ENCODE results near the gene TENM3. TPM values are rescaled to one million over a fixed set of nuclear protein-coding genes. Genes with fewer than 3 reads are reported as not detected.

Gene TENM3
- total and polyA plus RNA-seq, 2 donors (not counting 3 experiments of a cell fraction or from before 2014, with no cell fraction given): 3.2 to 6.2 TPM

GRCh38 chr4:182825786-182826185 lies 582.6 kb downstream of the TENM3 start:
- Histone ChIP-seq H3K9me1 (replicated peaks; ENCODE audit: control insufficient read depth, extremely low read depth, insufficient read depth, low read length) (no peaks in the 10 kb centered on the region), H3K4me2 (ENCODE audit: insufficient read depth, low read length) (no peak overlapping the region), H3K9ac (replicated peaks; ENCODE audit: extremely low read depth, insufficient read depth, low read length) (no peak overlapping the region), H3K79me2 (ENCODE audit: control insufficient read depth, insufficient read depth, low read length) (no peaks in the 10 kb centered on the region), H3K36me3 (ENCODE audit: control insufficient read depth in 2 of 2, extremely low read depth in 1 of 2, insufficient read depth in 2 of 2, low read length in 2 of 2) (no peaks in the 10 kb centered on the region), H3K9me3 (replicated peaks; ENCODE audit: control insufficient read depth, insufficient read depth, low read length) (no peaks in the 10 kb centered on the region), H3K27me3 (ENCODE audit: control insufficient read depth in 2 of 2, insufficient read depth in 2 of 2, low read length in 2 of 2) (no peaks in the 10 kb centered on the region), H3K27ac (ENCODE audit: insufficient read depth, low read depth, low read length) (no peak overlapping the region), H3K4me1 (ENCODE audit: control insufficient read depth, extremely low read depth, insufficient read depth, low read length) (no peaks in the 10 kb centered on the region), H3K4me3 (replicated peaks in 1 of 3; ENCODE audit: insufficient read depth in 1 of 3, low read depth in 1 of 3, low read length in 3 of 3) (no peak overlapping the region), H2AFZ (ENCODE audit: low read depth, low read length) (no peak overlapping the region), H4K20me1 (replicated peaks; ENCODE audit: control insufficient read depth, extremely low read depth, insufficient read depth, low read length) (no peaks in the 10 kb centered on the region)
- POLR2A ChIA-PET: no interaction called here
- dilution Hi-C loops (cut with MboI; ENCODE audit: extremely low pct_ligation_motif_present, low sequenced_read_pairs): no loop called here
- FAIRE-seq: no peak
- no peak for TF ChIP-seq MAX (IDR thresholded peaks at IDR 0.05; ENCODE audit: insufficient read depth, insufficient read length)
- no peak for TF ChIP-seq JUN (IDR thresholded peaks at IDR 0.05; ENCODE audit: borderline replicate concordance, insufficient read depth, insufficient read length, low read depth)
- no peak for TF ChIP-seq EZH2 (IDR thresholded peaks at IDR 0.05; ENCODE audit: borderline replicate concordance, low read depth, low read length, severe bottlenecking)
- no peak for TF ChIP-seq POLR2AphosphoS5 (IDR thresholded peaks at IDR 0.05; ENCODE audit: insufficient read depth, low read depth, low read length)
- no peak for TF ChIP-seq MYC (IDR thresholded peaks at IDR 0.05; ENCODE audit: low read depth, low read length)
- no peak for TF ChIP-seq POLR2A (IDR thresholded peaks at IDR 0.05; ENCODE audit: low read depth, low read length)
- no peak for TF ChIP-seq GATA2 (IDR thresholded peaks at IDR 0.05; ENCODE audit: insufficient read depth, insufficient read length, low read depth, low read length)
- no peak for TF ChIP-seq FOS (IDR thresholded peaks at IDR 0.05; ENCODE audit: borderline replicate concordance, insufficient read depth, low read length)
- TF ChIP-seq CTCF (IDR thresholded peaks at IDR 0.05; ENCODE audit: extremely low read depth in 1 of 2, insufficient read depth in 1 of 2, low read depth in 1 of 2, low read length in 2 of 2): no peak
- DNase-seq (ENCODE audit: low read depth, low spot score): no peak
- CTCF ChIA-PET: no interaction called here
- intact Hi-C loops (cut with micrococcal nuclease): no loop called here
- no TSS peak for BruUV-seq (replicated peaks)
